ENCODE measurements around the gene NFAM1. TPM values are rescaled to one million over a fixed set of nuclear protein-coding genes. Genes with fewer than 3 reads are reported as not detected.
A peak's percentile ranks its signal among the peaks of the same experiment; 100 is the strongest.

The NFAM1 gene
- total RNA-seq, 1 donor from 2014 or later, result 0.91 TPM

GRCh38 chr22:42439821-42440674 is 7.8 kb upstream of the NFAM1 start:
- DNase-seq, result no peak
- Mint-ChIP-seq H3K27ac (ENCODE audit: unreplicated experiment) (no peak overlapping the region), H3K27me3 (ENCODE audit: unreplicated experiment) (peaks cover 10% of the 10 kb centered on the region), H3K9me3 (ENCODE audit: unreplicated experiment) (peaks cover 2% of the 10 kb centered on the region), H3K4me3 (ENCODE audit: unreplicated experiment) (no peak overlapping the region), H3K36me3 (ENCODE audit: unreplicated experiment) (no peaks in the 10 kb centered on the region), H3K4me1 (ENCODE audit: low read depth, unreplicated experiment) (peaks cover 17% of the 10 kb centered on the region)
- no peak for TF ChIP-seq CTCF (IDR thresholded peaks at IDR 0.05; ENCODE audit: partially characterized antibody, unreplicated experiment)

- TF ChIP-seq CTCF (IDR thresholded peaks at IDR 0.05; ENCODE audit: partially characterized antibody, unreplicated experiment), result no peak
- H3K27me3 Mint-ChIP-seq (ENCODE audit: unreplicated experiment), result peaks cover 10% of the 10 kb centered on the region
- no peaks in the 10 kb centered on the region for H3K36me3 Mint-ChIP-seq (ENCODE audit: unreplicated experiment)
- peaks cover 10% of the 10 kb centered on the region for H3K4me1 Mint-ChIP-seq (ENCODE audit: low read depth, unreplicated experiment)
- H3K9me3 Mint-ChIP-seq (ENCODE audit: unreplicated experiment), result peaks cover 2% of the 10 kb centered on the region
- peak overlapping the region; percentile 57 for H3K27ac Mint-ChIP-seq (ENCODE audit: unreplicated experiment)
- peak overlapping the region; percentile 63 for H3K4me3 Mint-ChIP-seq (ENCODE audit: unreplicated experiment)
- DNase-seq, result no peak
These were observed 6.9 kb upstream of the NFAM1 start for GRCh38 chr22:42439021-42439567.

GRCh38 chr22:42438293-42438650 is 6.1 kb upstream of the NFAM1 start:
- Mint-ChIP-seq H3K27ac (ENCODE audit: unreplicated experiment) (no peak overlapping the region), H3K4me3 (ENCODE audit: unreplicated experiment) (peak overlapping the region; percentile 82)
- no peak for DNase-seq

GRCh38 chr22:42437488-42438292 is 5.5 kb upstream of the NFAM1 start:
- H3K4me1 Mint-ChIP-seq (ENCODE audit: low read depth, unreplicated experiment), result peaks cover 17% of the 10 kb centered on the region
- H3K9me3 Mint-ChIP-seq (ENCODE audit: unreplicated experiment), result peaks cover 2% of the 10 kb centered on the region

More at GRCh38 chr22:42438293-42438650, 6.1 kb upstream of the NFAM1 start:
- TF ChIP-seq CTCF (IDR thresholded peaks at IDR 0.05; ENCODE audit: partially characterized antibody, unreplicated experiment), result no peak
- no peaks in the 10 kb centered on the region for H3K36me3 Mint-ChIP-seq (ENCODE audit: unreplicated experiment)
- H3K27me3 Mint-ChIP-seq (ENCODE audit: unreplicated experiment), result peaks cover 10% of the 10 kb centered on the region
- H3K9me3 Mint-ChIP-seq (ENCODE audit: unreplicated experiment), result peaks cover 2% of the 10 kb centered on the region
- H3K4me1 Mint-ChIP-seq (ENCODE audit: low read depth, unreplicated experiment), result peaks cover 13% of the 10 kb centered on the region

More at GRCh38 chr22:42437488-42438292, 5.5 kb upstream of the NFAM1 start:
- DNase-seq, result peak; percentile 87
- Mint-ChIP-seq H3K36me3 (ENCODE audit: unreplicated experiment) (no peaks in the 10 kb centered on the region), H3K27me3 (ENCODE audit: unreplicated experiment) (peaks cover 13% of the 10 kb centered on the region), H3K4me3 (ENCODE audit: unreplicated experiment) (peak overlapping the region; percentile 82), H3K27ac (ENCODE audit: unreplicated experiment) (peak overlapping the region; percentile 64)
- peak; percentile 99 for TF ChIP-seq CTCF (IDR thresholded peaks at IDR 0.05; ENCODE audit: partially characterized antibody, unreplicated experiment)
